IMR-90 (cell line): Measurements from ENCODE around the gene ASCL1. TPM values are rescaled to one million over a fixed set of nuclear protein-coding genes. Genes with fewer than 3 reads are reported as not detected.

Experiments used
- ATAC-seq: fragments of 200-7000 bp; cut with Tn5 transposase; 2 replicates; pipeline ENCODE4 v1.9.1; 2020; ENCODE audit warnings: low read depth, mild to moderate bottlenecking, moderate library complexity
- BruUV-seq: library from RNA; stranded (reverse); fragments of 400-500 nt; replicated peaks from 2 replicates; lab custom pipeline; 2021; lab: Mats Ljungman, UMichigan
- CTCF ChIA-PET: fragments of 300-600 bp; formaldehyde crosslinking; extraction: SDS; loops from one replicate; lab custom pipeline; 2021; ENCODE audit warnings: antibody characterized with exemption; lab: Yijun Ruan, JAX
- POLR2A ChIA-PET: fragments of 300-600 bp; sonication (Branson Sonifier 250); formaldehyde crosslinking; loops from one replicate; lab custom pipeline; 2022; ENCODE audit warnings: antibody characterized with exemption; ENCODE audit not compliant: unreplicated experiment; lab: Charles Lee
- DNase-seq: peaks from one replicate; pipeline ENCODE4 v3.0.0; 2013
- H2AFZ ChIP-seq: replicated peaks from 2 replicates; pipeline ENCODE3; 2013; ENCODE audit warnings: low read length, mild to moderate bottlenecking; ENCODE audit not compliant: poor library complexity
- H2AK5ac ChIP-seq: 2 replicates; pipeline ENCODE4 v1.6.1; 2013; ENCODE audit warnings: low read depth, low read length, inconsistent platforms
- H2AK9ac ChIP-seq: replicated peaks from 2 replicates; pipeline ENCODE3; 2013; ENCODE audit warnings: mild to moderate bottlenecking, low read depth, low read length, moderate library complexity; ENCODE audit not compliant: poor library complexity
- H2BK120ac ChIP-seq: 2 replicates; pipeline ENCODE4 v1.6.1; 2013; ENCODE audit warnings: low read depth, low read length, inconsistent platforms
- H2BK15ac ChIP-seq: 3 replicates; pipeline ENCODE4 v1.6.1; 2013; ENCODE audit warnings: low read depth, low read length, inconsistent platforms
- H2BK20ac ChIP-seq: 2 replicates; pipeline ENCODE4 v1.6.1; 2013; ENCODE audit warnings: low read depth, mild to moderate bottlenecking, inconsistent platforms, low read length, moderate library complexity
- H2BK5ac ChIP-seq: 2 replicates; pipeline ENCODE4 v1.6.1; 2013; ENCODE audit warnings: mild to moderate bottlenecking, low read depth, low read length, inconsistent platforms; ENCODE audit not compliant: poor library complexity, severe bottlenecking
- H3K14ac ChIP-seq: replicated peaks from 2 replicates; pipeline ENCODE4 v1.6.1; 2013; ENCODE audit warnings: low read depth, low read length, inconsistent platforms
- H3K18ac ChIP-seq: 2 replicates; pipeline ENCODE4 v1.6.1; 2013; ENCODE audit warnings: low read depth, low read length, control low read depth
- H3K23ac ChIP-seq: 2 replicates; pipeline ENCODE4 v1.6.1; 2013; ENCODE audit warnings: low read depth, low read length, inconsistent platforms
- H3K27ac ChIP-seq: 2 replicates; pipeline ENCODE4 v1.5.1; 2013; ENCODE audit warnings: mild to moderate bottlenecking, control low read depth, low read length; ENCODE audit not compliant: insufficient read depth
- H3K27me3 ChIP-seq: 2 replicates; pipeline ENCODE4 v1.6.1; 2013; ENCODE audit warnings: low read length; ENCODE audit not compliant: control insufficient read depth, insufficient read depth
- H3K36me3 ChIP-seq: 2 replicates; pipeline ENCODE4 v1.6.1; 2013; ENCODE audit warnings: low read length, mixed read lengths; ENCODE audit not compliant: control insufficient read depth, insufficient read depth
- H3K4ac ChIP-seq: 2 replicates; pipeline ENCODE4 v1.6.1; 2013; ENCODE audit warnings: low read depth, low read length, inconsistent platforms
- H3K4me1 ChIP-seq: 2 replicates; pipeline ENCODE4 v1.6.1; 2013; ENCODE audit warnings: low read length, mixed read lengths; ENCODE audit not compliant: control insufficient read depth, insufficient read depth
- H3K4me2 ChIP-seq: 2 replicates; pipeline ENCODE4 v1.6.1; 2013; ENCODE audit warnings: low read depth, mild to moderate bottlenecking, control low read depth, low read length, moderate library complexity
- H3K4me3 ChIP-seq: 2 replicates; pipeline ENCODE4 v1.5.1; 2013; ENCODE audit warnings: low read depth, mild to moderate bottlenecking, control low read depth, low read length, moderate library complexity; ENCODE audit not compliant: insufficient read depth
- H3K56ac ChIP-seq: 2 replicates; pipeline ENCODE4 v1.6.1; 2013; ENCODE audit warnings: low read length, inconsistent platforms; ENCODE audit not compliant: insufficient read depth; ENCODE audit errors: extremely low read depth
- H3K79me1 ChIP-seq, 2 experiments: 2 replicates each; pipeline ENCODE4 v1.6.1; 2013; ENCODE audit warnings: low read length in 2 of 2, inconsistent platforms in 1 of 2, low read depth in 1 of 2
- H3K9ac ChIP-seq: 2 replicates; pipeline ENCODE4 v1.6.1; 2013; ENCODE audit warnings: low read depth, low read length, control low read depth
- H3K9me1 ChIP-seq: 2 replicates; pipeline ENCODE4 v1.6.1; 2013; ENCODE audit warnings: low read length, inconsistent platforms; ENCODE audit not compliant: insufficient read depth
- H3K9me3 ChIP-seq: 2 replicates; pipeline ENCODE4 v1.6.1; 2013; ENCODE audit warnings: low read length; ENCODE audit not compliant: control insufficient read depth, insufficient read depth
- H4K20me1 ChIP-seq: 2 replicates; pipeline ENCODE4 v1.6.1; 2013; ENCODE audit warnings: low read length, inconsistent platforms; ENCODE audit not compliant: insufficient read depth
- H4K5ac ChIP-seq: 2 replicates; pipeline ENCODE4 v1.6.1; 2013; ENCODE audit warnings: mild to moderate bottlenecking, low read depth, low read length, control low read depth
- H4K8ac ChIP-seq, 2 experiments: 2 replicates each; pipeline ENCODE4 v1.6.1; 2013; ENCODE audit warnings: low read depth in 2 of 2, low read length in 2 of 2, control low read depth in 1 of 2, inconsistent platforms in 1 of 2
- H4K91ac ChIP-seq: 2 replicates; pipeline ENCODE4 v1.6.1; 2013; ENCODE audit warnings: low read depth, low read length, inconsistent platforms; ENCODE audit not compliant: insufficient read depth
- MAFK ChIP-seq: IDR thresholded peaks from 2 replicates; pipeline ENCODE4 v1.6.1; 2012; ENCODE audit warnings: low read depth, low read length, improper control_type of control experiment
- WGBS, 2 experiments: methylation state at CpG; one replicate each; pipeline versions ENCODE4 v1.1.5 to v1.1.7; 2013; ENCODE audit warnings: missing lambda C conversion rate in 2 of 2; ENCODE audit not compliant: insufficient read length in 1 of 2; ENCODE audit errors: extremely low coverage in 2 of 2; 5-methylcytosine and 5-hydroxymethylcytosine counted together
- dilution Hi-C: fragments of 300-500 bp; cut with HindIII; formaldehyde crosslinking; loops from one replicate; pipeline ENCODE4 v1.14.3; 2018; ENCODE audit warnings: low sequenced_read_pairs; ENCODE audit not compliant: unreplicated experiment
- in situ Hi-C: fragments of 300-500 bp; cut with MboI; formaldehyde crosslinking; loops from 3 replicates; pipeline ENCODE4 v1.14.3; 2019; ENCODE audit warnings: low sequenced_read_pairs, inconsistent platforms, mixed read lengths
- intact Hi-C: fragments of 100-400 bp; cut with micrococcal nuclease; formaldehyde crosslinking; loops from 2 replicates; pipeline ENCODE4 v1.10.0; 2022
- polyA plus RNA-seq, 3 experiments: library from polyadenylated mRNA; depleted of rRNA; stranded (reverse); fragments of >200 nt; gene quantifications; 2 replicates each; pipeline ENCODE4 v1.2.3, GENCODE V29; 2012; ENCODE audit warnings: low replicate concordance in 1 of 3
- total RNA-seq: library from RNA; depleted of rRNA; stranded (reverse); fragments of >200 nt; gene quantifications from 2 replicates; pipeline ENCODE4 v1.2.3, GENCODE V29; 2012

The ASCL1 gene
- total and polyA plus RNA-seq, 2 of the 4 experiments (the other 2 are of a cell fraction), result not detected

DNA sequence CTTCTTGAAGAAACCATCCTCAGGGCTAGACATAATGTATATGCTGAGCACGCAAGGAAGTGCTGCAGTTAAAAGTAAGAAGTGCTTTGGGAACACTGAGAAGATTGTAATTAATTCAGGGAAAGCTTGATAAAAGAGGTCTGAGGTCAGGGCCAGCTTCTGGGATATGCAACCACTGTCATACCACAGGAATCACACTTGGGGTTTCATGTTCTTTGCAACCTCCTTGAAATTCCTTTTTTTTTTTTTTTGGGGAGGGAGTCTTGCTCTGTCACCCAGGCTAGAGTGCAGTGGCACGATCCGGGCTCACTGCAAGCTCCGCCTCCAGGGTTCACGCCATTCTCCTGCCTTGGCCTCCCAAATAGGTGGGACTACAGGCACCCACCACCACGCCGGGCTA, 47.3 kb upstream of the ASCL1 start:
- DNase-seq, result no peak
- in situ Hi-C loops, result no loop called here

More for the DNA sequence above, 47.3 kb upstream of the ASCL1 start:
- no peak overlapping the region for H4K8ac ChIP-seq
- H2AFZ ChIP-seq, result no peak overlapping the region
- no peak overlapping the region for H4K91ac ChIP-seq
- dilution Hi-C loops, result no loop called here
- no peak overlapping the region for H3K4ac ChIP-seq
- peaks cover 5% of the 10 kb centered on the region for H3K9me3 ChIP-seq
- H3K27me3 ChIP-seq, result no peaks in the 10 kb centered on the region
- H3K9me1 ChIP-seq, result no peaks in the 10 kb centered on the region
- no peak overlapping the region for H2AK9ac ChIP-seq
- H3K4me3 ChIP-seq, result no peak overlapping the region
- no peaks in the 10 kb centered on the region for H3K4me1 ChIP-seq
- no TSS peak for BruUV-seq
- H3K27ac ChIP-seq, result no peak overlapping the region
- no peak overlapping the region for H3K9ac ChIP-seq
- H3K36me3 ChIP-seq, result no peaks in the 10 kb centered on the region
- no peak overlapping the region for H3K23ac ChIP-seq
- TF ChIP-seq MAFK, result no peak
- no peak overlapping the region for H2AK5ac ChIP-seq
- no peak for ATAC-seq
- H3K56ac ChIP-seq, result no peak overlapping the region
- H3K18ac ChIP-seq, result no peak overlapping the region
- H2BK120ac ChIP-seq, result no peak overlapping the region
- ChIA-PET CTCF (no interaction called here), POLR2A (no interaction called here)
- no CpG with 5 or more reads among the region's 7 CpGs for WGBS, 2 experiments
- no peak overlapping the region for H3K14ac ChIP-seq
- H3K4me2 ChIP-seq, result no peak overlapping the region
- no peak overlapping the region for H2BK20ac ChIP-seq
- H3K79me1 ChIP-seq, result no peaks in the 10 kb centered on the region
- intact Hi-C loops, result no loop called here
- no peaks in the 10 kb centered on the region for H4K20me1 ChIP-seq
- H2BK5ac ChIP-seq, result no peak overlapping the region
- H2BK15ac ChIP-seq, result no peak overlapping the region
- H4K5ac ChIP-seq, result no peak overlapping the region
